ENCODE results near the gene TLK2. TPM values are rescaled to one million over a fixed set of nuclear protein-coding genes. Genes with fewer than 3 reads are reported as not detected.
A peak's percentile ranks its signal among the peaks of the same experiment; 100 is the strongest.
"Not testable (repeated sequence)": the region's sequence is repeated elsewhere in the genome, so short reads cannot be mapped to it uniquely, and the experiment has no call there.

Gene TLK2
- 10 to 100 TPM; 42.0 to 43.9 TPM for total RNA-seq

- peak within 1 kb of the TSS; percentile 93 for H3K4me3 Mint-ChIP-seq
- H3K9me3 Mint-ChIP-seq (ENCODE audit: low read depth): no peaks in the 10 kb centered on the region
- DNase-seq (peak; percentile 84), ATAC-seq (peak; percentile 79)
- peaks cover 29% of the 10 kb centered on the region for H3K4me1 Mint-ChIP-seq
- no peaks in the 10 kb centered on the region for H3K27me3 Mint-ChIP-seq
- CTCF ChIA-PET: no interaction called here
- H3K36me3 Mint-ChIP-seq: peaks cover 21% of the 10 kb centered on the region
- H3K27ac Mint-ChIP-seq: peak within 1 kb of the TSS; percentile 95
Observed at GRCh38 chr17:62478424-62478879, at the start of gene TLK2. TSS of gene TLK2 (plus strand) at chr17:62478825. CDS start at chr17:62481126, 2,301 bp downstream.

GRCh38 chr17:62435251-62435650, 43.4 kb upstream of the TLK2 start:
- H3K27ac Mint-ChIP-seq; H3K9me3 Mint-ChIP-seq (ENCODE audit: low read depth); CTCF ChIA-PET; H3K4me1 Mint-ChIP-seq; H3K27me3 Mint-ChIP-seq; ATAC-seq; DNase-seq; H3K4me3 Mint-ChIP-seq: not testable (repeated sequence)
- peaks cover 13% of the 10 kb centered on the region for H3K36me3 Mint-ChIP-seq

- H3K27ac Mint-ChIP-seq; H3K27me3 Mint-ChIP-seq; ATAC-seq; CTCF ChIA-PET; DNase-seq; H3K4me1 Mint-ChIP-seq; H3K4me3 Mint-ChIP-seq; H3K9me3 Mint-ChIP-seq (ENCODE audit: low read depth): not testable (repeated sequence)
- H3K36me3 Mint-ChIP-seq: peaks cover 16% of the 10 kb centered on the region
Observed at GRCh38 chr17:62441181-62441580, 37.4 kb upstream of the TLK2 start.

GRCh38 chr17:62444063-62444462, 34.6 kb upstream of the TLK2 start:
- DNase-seq (no peak), ATAC-seq (no peak)
- H3K4me1 Mint-ChIP-seq: no peaks in the 10 kb centered on the region
- H3K27me3 Mint-ChIP-seq: no peaks in the 10 kb centered on the region
- H3K36me3 Mint-ChIP-seq: peaks cover 21% of the 10 kb centered on the region
- no peaks in the 10 kb centered on the region for H3K9me3 Mint-ChIP-seq (ENCODE audit: low read depth)
- H3K27ac Mint-ChIP-seq: no peak overlapping the region
- CTCF ChIA-PET: no interaction called here
- H3K4me3 Mint-ChIP-seq: no peak overlapping the region

- DNase-seq; ATAC-seq; H3K4me3 Mint-ChIP-seq; H3K27me3 Mint-ChIP-seq; H3K27ac Mint-ChIP-seq; H3K9me3 Mint-ChIP-seq (ENCODE audit: low read depth); H3K4me1 Mint-ChIP-seq; CTCF ChIA-PET: not testable (repeated sequence)
- peaks cover 19% of the 10 kb centered on the region for H3K36me3 Mint-ChIP-seq
Observed at GRCh38 chr17:62445791-62446190, 32.8 kb upstream of the TLK2 start.

- ATAC-seq; H3K27ac Mint-ChIP-seq; H3K9me3 Mint-ChIP-seq (ENCODE audit: low read depth); DNase-seq; H3K27me3 Mint-ChIP-seq; H3K36me3 Mint-ChIP-seq; CTCF ChIA-PET; H3K4me3 Mint-ChIP-seq: not testable (repeated sequence)
- H3K4me1 Mint-ChIP-seq: peaks cover 11% of the 10 kb centered on the region
Observed at GRCh38 chr17:62452195-62452594, 26.4 kb upstream of the TLK2 start.

- CTCF ChIA-PET; ATAC-seq; H3K9me3 Mint-ChIP-seq (ENCODE audit: low read depth); H3K4me3 Mint-ChIP-seq; DNase-seq; H3K36me3 Mint-ChIP-seq; H3K27ac Mint-ChIP-seq; H3K27me3 Mint-ChIP-seq: not testable (repeated sequence)
- peaks cover 15% of the 10 kb centered on the region for H3K4me1 Mint-ChIP-seq
Observed at GRCh38 chr17:62453041-62453440, 25.6 kb upstream of the TLK2 start.

GRCh38 chr17:62453656-62454055, 25.0 kb upstream of the TLK2 start:
- H3K27ac Mint-ChIP-seq; DNase-seq; H3K4me3 Mint-ChIP-seq; H3K36me3 Mint-ChIP-seq; H3K27me3 Mint-ChIP-seq; ATAC-seq; H3K9me3 Mint-ChIP-seq (ENCODE audit: low read depth); CTCF ChIA-PET: not testable (repeated sequence)
- peaks cover 19% of the 10 kb centered on the region for H3K4me1 Mint-ChIP-seq

GRCh38 chr17:62454111-62454510, 24.5 kb upstream of the TLK2 start:
- ATAC-seq; DNase-seq; H3K4me3 Mint-ChIP-seq; H3K27me3 Mint-ChIP-seq; H3K27ac Mint-ChIP-seq; H3K36me3 Mint-ChIP-seq; H3K9me3 Mint-ChIP-seq (ENCODE audit: low read depth); CTCF ChIA-PET: not testable (repeated sequence)
- peaks cover 19% of the 10 kb centered on the region for H3K4me1 Mint-ChIP-seq

GRCh38 chr17:62456016-62456415, 22.6 kb upstream of the TLK2 start:
- CTCF ChIA-PET: no interaction called here
- Mint-ChIP-seq H3K36me3 (peaks cover 3% of the 10 kb centered on the region), H3K4me1 (peaks cover 19% of the 10 kb centered on the region), H3K9me3 (ENCODE audit: low read depth) (no peaks in the 10 kb centered on the region), H3K27me3 (peaks cover 2% of the 10 kb centered on the region), H3K27ac (no peak overlapping the region), H3K4me3 (no peak overlapping the region)
- no peak for ATAC-seq
- no peak for DNase-seq

GRCh38 chr17:62458483-62458882, 20.1 kb upstream of the TLK2 start:
- H3K36me3 Mint-ChIP-seq; H3K27me3 Mint-ChIP-seq; H3K4me3 Mint-ChIP-seq; H3K27ac Mint-ChIP-seq; H3K9me3 Mint-ChIP-seq (ENCODE audit: low read depth); ATAC-seq; DNase-seq; CTCF ChIA-PET: not testable (repeated sequence)
- peaks cover 16% of the 10 kb centered on the region for H3K4me1 Mint-ChIP-seq

GRCh38 chr17:62464422-62464821, 14.2 kb upstream of the TLK2 start:
- H3K4me1 Mint-ChIP-seq; ATAC-seq; H3K27me3 Mint-ChIP-seq; H3K9me3 Mint-ChIP-seq (ENCODE audit: low read depth); DNase-seq; H3K4me3 Mint-ChIP-seq; CTCF ChIA-PET; H3K36me3 Mint-ChIP-seq; H3K27ac Mint-ChIP-seq: not testable (repeated sequence)

- H3K4me1 Mint-ChIP-seq; H3K27ac Mint-ChIP-seq; DNase-seq; H3K4me3 Mint-ChIP-seq; H3K27me3 Mint-ChIP-seq; H3K36me3 Mint-ChIP-seq; CTCF ChIA-PET; H3K9me3 Mint-ChIP-seq (ENCODE audit: low read depth); ATAC-seq: not testable (repeated sequence)
Observed at GRCh38 chr17:62465271-62465670, 13.4 kb upstream of the TLK2 start.

GRCh38 chr17:62470666-62471379, 7.8 kb upstream of the TLK2 start:
- CTCF ChIA-PET; H3K4me1 Mint-ChIP-seq; H3K36me3 Mint-ChIP-seq; H3K27ac Mint-ChIP-seq; H3K4me3 Mint-ChIP-seq; H3K27me3 Mint-ChIP-seq; H3K9me3 Mint-ChIP-seq (ENCODE audit: low read depth): not testable (repeated sequence)
- DNase-seq: peak; percentile 57
- ATAC-seq: peak; percentile 33

Data from activated CD8-positive, alpha-beta memory T cell treated with anti-CD3 and anti-CD28 coated beads, Interleukin-2, amount 10 ng/mL, durations not matched to agents 7 days and 5 days (primary cell).